Stimulated activated CD4-positive, alpha-beta T cell treated with anti-CD3 and anti-CD28 coated beads, Interleukin-2, amount 100 ng/mL, for 24 hours (primary cell): ENCODE measurements around the gene APC.
"Not testable (repeated sequence)": the region's sequence is repeated elsewhere in the genome, so short reads cannot be mapped to it uniquely, and the experiment has no call there.

Source experiments
- DNase-seq, 2 donors: peaks; one replicate each; pipeline ENCODE4 v3.0.0-alpha.2; 2020

The APC gene

DNA sequence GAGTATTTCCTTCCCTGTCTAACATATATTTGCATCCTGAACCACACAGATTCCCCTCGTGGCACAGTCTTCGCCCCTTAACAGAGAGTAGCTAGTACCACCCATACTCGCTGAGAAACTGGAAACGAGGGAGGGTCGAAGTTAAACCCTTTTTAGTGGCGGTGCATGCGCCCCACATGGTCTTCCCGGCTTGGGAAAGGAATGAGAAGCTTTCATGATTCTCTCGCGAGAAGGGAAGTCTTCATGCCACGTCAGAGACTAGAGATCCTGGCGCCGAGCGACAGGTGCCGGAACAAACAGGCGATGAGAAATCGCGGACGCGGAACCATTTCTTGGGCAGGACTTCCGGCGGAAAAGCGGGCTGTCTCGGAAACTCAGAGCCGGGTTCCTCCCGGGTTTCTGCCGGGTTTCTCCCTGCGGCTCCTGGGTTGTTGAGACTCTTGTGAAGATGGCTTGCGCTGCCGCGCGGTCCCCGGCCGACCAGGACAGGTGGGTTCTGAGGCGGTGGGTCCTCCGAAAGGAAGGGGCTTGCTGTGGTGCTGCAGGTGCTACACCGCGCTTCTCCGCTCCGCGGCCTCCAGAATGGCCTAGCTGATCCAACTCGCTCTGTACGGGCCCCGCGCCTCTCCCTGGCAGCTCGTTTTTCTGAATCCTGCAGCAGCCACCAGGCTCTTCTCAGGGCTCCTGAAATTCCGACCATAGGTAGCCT, 123.4 kb downstream of the APC start, which contains the start of gene SRP19:
Gene SRP19 (plus strand): TSS at position 359 of the 709 bp plus-strand sequence. CDS start 90 bp downstream, at position 449.
- peak; percentile 89 to 91 for DNase-seq

DNA sequence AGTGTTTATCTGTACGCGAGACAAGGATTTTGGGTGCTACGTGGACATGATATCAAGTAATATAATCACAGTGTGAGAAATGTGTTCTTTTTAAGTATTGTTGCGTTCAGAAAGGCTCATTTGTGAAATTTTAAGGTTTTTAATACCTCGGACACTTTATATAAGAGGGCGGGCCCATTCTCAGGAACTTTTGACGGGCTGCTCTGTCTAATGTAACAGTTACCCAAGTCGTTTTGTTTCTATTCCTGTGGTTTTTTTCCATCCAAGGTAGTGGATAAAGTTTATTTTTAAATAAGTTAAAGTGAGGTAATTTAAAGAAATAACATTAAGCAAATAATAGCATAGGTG, 123.9 kb downstream of the APC start:
- no peak for DNase-seq

DNA sequence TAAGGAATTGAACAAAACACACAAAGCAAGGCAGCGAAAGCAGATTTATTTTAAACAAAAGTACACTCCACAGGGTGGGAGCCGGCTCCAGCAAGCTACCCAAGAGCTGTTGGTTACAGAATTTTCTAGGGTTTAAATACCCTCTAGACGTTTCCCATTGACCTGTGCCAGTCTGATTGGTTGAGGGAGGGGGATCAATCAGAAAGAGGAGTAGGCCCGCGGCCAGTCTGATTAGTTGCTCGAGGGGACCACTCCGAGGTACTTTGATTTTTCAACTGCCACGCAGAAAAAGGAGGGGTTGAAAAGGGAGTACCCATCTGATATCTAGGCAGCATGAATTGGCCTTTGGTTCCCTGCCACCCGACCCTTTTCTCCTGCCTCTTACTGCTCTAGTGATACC, 124.4 kb downstream of the APC start:
- DNase-seq = no peak

DNA sequence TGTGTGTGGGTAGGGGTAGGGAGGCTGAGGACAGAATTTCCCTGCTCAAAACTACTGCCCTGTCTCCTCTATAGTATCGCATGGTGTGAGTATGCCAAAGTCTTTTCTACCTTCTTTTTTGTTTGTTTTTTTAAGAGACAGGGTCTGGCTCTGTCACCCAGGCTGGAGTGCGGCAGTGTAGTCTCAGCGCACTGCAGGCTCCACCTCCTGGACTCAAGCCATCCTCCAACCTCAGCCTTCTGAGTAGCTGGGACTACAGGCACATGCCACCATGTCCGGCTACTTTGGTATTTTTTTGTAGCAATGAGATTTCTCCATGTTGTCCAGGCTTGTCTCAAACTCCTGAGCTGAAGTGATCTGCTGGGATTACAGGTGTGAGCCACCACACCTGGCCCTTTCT, 125.9 kb downstream of the APC start:
- no peak for DNase-seq

DNA sequence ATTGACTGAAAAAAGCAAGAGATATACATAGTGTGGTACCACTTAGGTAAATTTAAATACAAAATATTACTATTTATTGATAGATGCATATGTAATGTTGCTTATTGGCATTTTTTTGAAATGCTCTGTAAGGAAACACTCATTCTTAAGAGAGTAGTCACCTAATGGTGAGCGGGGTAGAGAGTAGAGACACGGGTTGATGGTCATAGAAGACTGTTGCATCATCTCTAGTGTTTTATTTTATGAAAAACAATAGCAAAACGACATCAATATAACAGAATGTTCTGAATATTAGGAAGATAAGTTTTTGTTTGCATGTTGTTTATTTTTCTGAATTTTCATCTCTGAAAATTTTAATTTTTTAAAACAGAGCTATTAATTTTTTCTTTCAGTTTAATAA, 127.4 kb downstream of the APC start:
- no peak for DNase-seq

DNA sequence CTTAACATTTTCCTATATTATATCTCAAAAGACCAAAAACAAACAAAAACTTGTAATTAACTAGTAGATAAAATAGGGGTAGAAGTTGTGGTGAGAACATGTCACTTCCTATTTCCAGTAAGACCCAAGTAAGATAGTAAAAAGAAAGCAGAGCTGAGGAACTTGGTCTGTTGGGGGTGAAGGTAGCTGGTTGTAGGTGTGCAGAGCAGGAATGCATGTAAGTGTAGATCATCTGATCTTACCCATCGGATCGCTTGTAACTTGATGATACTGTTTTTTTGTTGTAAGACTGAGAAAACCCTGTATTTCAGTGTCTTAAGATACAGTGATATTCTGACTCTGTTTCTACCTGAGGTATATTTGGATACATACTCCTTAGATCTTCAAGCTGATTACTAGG, 129.1 kb downstream of the APC start:
- DNase-seq = no peak

DNA sequence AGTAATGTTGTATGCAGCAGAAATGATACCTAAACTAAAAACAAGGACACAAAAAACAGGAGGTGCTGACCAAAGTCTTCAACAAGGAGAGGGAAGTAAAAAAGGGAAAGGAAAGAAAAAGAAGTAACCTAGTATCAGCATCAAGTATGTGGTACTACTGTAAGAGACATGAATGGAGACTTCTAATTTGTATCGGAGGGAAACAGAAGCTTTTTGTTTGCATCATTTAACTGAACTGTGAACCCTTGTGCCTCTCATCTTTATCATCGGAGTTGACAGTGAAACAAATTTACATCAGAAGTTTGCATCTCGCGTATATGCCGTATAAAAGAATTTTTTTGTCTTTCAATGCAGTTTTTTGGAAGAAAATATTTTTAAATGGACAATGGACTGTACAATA, 129.7 kb downstream of the APC start:
- no peak for DNase-seq

DNA sequence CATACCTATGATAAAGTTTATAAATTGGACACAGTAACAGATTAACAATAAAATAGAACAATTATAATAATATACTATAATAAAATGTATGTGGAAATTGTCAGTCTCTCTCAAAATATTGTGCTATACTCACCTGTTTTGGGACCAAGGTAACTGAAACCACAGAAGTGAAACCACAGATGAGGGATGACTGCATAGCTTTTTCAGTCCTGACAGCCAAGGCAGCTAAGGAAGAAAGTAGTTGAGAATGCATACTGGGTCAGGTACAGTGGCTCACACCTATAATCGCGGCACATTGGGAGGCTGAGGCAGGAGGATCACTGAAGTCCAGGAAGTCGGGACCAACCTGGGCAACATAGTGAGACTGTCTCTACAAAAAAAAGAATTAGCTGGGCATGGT, 132.3 kb downstream of the APC start:
- DNase-seq = no peak

DNA sequence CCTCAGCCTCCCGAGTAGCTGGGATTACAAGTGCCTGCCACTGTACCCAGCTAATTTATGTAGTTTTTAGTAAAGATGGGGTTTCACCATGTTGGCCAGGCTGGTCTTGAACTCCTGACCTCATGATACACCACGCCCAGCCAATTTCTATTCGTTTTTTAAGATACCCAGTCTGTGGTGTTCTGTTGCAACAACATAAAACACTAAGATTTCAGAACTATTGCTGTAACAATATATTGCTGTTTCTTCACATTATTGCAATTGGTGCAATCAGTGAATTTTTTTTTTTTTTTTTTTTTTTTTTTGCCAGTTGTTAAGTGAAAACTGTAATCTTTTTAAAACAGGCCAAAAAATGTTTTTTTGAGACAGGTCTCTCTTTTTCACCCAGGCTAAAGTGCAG, 133.3 kb downstream of the APC start:
- DNase-seq = no peak

DNA sequence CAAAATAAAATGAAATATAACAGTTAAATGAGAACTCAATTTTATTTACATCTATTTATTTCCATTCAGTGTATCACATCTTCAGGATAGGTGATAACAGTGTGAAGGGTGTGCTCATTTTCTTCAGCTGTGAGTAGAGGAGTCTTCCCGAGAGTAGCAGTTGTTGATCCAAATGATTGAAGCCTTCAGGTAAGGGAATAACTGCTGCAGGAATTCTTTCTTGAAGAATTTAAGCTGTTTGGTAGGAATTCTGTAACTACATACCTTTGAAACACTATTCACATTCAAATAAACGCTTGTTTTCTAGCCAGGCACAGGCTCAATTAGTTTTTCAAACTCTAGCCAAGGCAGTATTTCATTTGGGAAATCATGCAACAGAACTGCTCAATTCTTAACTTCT, 138.7 kb downstream of the APC start:
- DNase-seq = no peak

DNA sequence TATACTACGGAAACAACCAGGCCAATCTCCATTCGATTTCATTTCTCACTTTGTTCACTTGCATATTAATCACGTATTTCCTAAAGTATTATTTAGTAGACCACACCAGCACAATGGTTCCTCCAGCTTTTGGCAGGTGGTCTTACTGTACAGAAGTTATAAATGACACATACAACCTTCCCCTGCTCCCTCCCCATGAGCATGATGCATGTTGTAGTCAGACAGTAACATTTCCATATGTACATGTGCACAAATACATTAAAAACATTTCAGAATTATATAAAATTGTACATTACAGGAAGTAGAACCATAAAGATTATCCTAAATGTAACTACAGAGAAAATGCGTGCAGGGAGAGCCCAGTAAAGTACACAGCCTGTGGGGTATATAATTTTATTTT, 140.4 kb downstream of the APC start:
- no peak for DNase-seq

DNA sequence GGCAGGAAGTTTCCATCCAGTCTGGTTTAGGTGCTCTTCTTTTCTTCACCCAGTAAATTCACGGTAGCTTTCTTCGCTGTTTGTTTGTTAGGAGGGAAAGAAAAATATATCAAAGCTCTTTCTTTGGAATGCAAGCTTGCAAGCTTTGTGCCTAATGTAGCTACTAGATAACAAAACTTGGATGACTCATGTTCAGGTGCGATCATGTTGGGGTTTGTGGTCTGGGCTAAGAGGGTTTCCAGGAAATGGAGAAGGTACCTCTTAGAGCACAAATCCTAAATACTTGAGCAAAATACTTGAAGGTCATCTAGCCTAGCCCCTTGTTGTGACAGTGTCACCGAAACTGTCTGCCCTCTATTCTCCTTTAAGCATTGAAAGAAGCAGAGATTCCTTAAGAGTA, 141.1 kb downstream of the APC start:
- DNase-seq = peak; percentile 30 to 50

DNA sequence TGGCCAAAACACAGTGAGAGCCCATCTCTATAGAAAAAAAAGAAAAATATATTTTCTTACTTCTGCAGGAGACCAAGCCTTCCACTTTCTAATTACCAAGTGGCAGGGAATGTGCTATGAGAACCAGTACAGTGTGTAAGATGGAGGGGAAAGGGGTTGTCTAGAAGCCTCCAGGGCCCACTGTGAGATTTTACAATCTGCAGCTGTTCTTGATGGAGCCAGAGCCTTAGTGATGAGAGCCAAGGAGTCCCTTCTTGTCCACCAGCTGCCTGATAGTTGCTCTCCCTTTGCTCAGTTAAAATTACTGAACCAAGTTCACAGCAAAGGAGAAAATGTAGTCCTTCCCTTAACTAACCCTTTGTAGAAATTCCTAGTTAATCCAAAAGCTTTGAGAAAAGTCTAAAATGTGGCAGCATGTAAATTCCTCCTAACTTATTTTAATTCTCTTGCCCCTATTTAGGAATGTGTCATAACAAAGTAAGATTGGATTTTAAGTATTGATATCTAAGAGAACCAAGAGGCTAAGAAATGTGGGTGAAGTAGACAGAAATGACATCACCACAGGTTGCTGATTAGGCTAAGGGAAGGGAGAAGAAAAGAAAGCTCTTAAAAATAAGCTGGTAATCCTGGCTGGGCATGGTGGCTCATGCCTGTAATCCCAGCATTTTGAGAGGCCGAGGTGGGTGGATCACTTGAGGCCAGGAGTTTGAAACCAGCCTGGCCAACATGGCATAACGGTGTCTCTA, 142.7 kb downstream of the APC start:
- no peak for DNase-seq

DNA sequence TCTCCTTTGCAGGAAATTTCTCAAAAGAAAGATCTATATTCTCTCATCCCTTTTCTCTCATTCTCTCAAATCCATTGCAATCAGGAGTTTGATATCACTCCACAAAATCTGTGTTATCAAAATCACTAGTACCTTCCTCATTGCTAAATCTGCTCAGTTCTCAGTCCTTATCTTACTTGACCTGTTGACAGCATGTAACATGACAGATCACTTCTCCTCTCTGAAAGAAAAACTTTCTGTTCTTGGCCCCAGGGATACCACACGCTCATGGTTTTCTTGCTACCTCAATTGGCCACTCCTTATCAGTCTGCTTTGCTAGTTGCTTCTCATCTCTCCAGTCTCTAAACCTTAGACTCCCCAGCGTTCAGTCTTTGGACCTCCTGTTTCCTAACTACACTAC, 145.5 kb downstream of the APC start:
- no peak for DNase-seq

DNA sequence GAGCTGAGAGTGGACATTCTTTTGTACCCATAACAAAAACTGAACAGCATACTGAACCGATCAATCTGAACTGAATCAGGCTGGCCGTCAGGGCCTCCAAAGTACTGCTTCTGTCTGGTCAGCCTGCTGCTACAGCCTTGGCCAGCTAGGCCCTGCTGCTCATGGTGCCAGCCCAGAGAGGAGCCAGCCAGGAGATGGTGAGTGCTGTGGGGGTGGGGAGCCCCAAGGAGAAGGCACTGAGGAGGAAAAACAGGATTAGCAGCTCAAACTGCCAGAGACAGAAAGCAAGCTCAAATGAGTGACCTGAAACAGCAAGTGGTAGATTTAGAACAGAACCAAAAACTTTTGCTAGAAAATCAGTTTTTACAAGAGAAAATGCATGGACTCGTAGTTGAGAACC, 147.3 kb downstream of the APC start:
- DNase-seq = no peak

DNA sequence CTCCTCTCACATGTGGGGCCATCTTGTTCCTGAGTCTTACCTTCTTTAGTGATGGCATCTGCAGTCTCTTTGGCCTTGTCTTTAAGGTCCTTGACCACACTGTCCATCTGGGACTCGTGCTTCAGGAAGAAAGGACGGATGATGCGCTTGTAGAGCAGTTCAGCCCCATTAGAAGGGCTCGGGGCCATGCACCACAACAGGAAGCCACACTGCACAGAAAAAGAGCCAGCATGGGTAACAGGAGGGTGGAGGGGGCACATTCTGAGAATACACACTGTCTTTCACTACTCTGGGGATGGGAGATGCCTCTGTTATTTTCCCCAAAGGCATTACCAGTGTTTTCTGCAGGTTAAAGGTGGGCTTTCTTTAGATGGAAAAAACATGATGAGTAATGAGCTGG, 149.3 kb downstream of the APC start:
- no peak for DNase-seq

DNA sequence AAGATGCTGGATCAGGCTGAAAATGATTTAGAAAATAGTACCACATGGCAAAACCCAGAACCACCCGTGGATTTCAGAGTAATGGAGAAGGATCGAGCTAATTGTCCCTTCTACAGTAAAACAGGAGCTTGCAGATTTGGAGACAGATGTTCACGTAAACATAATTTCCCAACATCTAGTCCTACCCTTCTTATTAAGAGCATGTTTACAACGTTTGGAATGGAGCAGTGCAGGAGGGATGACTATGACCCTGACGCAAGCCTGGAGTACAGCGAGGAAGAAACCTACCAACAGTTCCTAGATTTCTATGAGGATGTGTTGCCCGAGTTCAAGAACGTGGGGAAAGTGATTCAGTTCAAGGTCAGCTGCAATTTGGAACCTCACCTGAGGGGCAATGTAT, 154.4 kb downstream of the APC start:
- DNase-seq = not testable (repeated sequence)

DNA sequence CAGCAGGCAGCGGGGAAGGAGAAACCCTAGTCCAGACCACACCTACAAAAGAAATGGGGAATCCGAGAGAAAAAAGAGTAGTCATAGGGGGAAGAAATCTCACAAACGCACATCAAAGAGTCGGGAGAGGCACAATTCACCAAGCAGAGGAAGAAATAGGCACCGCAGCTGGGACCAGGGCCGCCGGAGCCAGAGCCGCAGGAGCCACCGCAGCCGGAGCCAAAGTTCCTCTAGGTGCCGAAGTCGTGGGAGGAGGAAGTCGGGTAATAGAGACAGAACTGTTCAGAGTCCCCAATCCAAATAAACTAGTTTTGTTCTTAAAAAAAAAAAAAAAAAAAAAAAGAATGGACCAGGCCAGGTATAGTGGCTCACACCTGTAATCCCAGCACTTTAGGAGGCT, 155.1 kb downstream of the APC start:
- no peak for DNase-seq

DNA sequence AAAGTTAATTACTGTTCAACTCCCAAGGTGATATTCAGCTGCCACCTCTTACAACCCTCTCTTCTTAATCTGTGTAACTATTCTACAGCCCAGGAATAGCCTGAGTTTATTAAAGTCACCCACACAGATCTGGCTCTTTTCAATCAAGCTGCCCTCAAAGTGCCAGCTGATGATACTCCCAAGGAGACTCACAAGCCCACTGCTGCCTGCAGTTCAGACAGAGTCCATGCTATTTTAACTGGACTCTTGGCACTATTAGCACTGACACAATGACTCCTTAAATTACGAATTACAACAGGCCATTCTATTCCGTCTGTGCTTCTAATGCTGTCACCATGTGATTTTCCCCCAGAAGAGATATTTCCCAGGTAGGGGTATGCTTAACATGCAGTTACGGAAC, 158.0 kb downstream of the APC start:
- no peak for DNase-seq
